ENCODE data around the gene ZBTB7A.

The ZBTB7A gene

GRCh38 chr19:4089400-4089908 lies 22.8 kb upstream of the ZBTB7A start:
- Histone ChIP-seq H3K4me3 (replicated peaks; ENCODE audit: insufficient read depth, low read length) (peak overlapping the region; percentile 17), H3K27me3 (ENCODE audit: insufficient read depth, poor library complexity, severe bottlenecking) (no peaks in the 10 kb centered on the region), H3K27ac (replicated peaks) (peak overlapping the region; percentile 92)
- TF ChIP-seq REST (IDR thresholded peaks at IDR 0.05; ENCODE audit: insufficient replicate concordance, low read depth) (no peak), SPI1 (IDR thresholded peaks at IDR 0.05; ENCODE audit: borderline replicate concordance, low read depth) (peak; percentile 90), CTCF (IDR thresholded peaks at IDR 0.05; ENCODE audit: insufficient read depth, low read length) (no peak), POLR2AphosphoS5 (IDR thresholded peaks at IDR 0.05; ENCODE audit: low read depth) (peak; percentile 84), GABPA (IDR thresholded peaks at IDR 0.05; ENCODE audit: low read depth) (0 out of 2 replicates have a peak, but pooled peaks have one; percentile 28)
- DNase-seq (ENCODE audit: low read depth in 1 of 2, low spot score in 1 of 2) = peak in 1 of 2 experiments; percentile 76

GRCh38 chr19:4088975-4089374 lies 22.3 kb upstream of the ZBTB7A start:
- H3K27ac ChIP-seq (replicated peaks) = peak overlapping the region; percentile 92
- H3K27me3 ChIP-seq (ENCODE audit: insufficient read depth, poor library complexity, severe bottlenecking) = no peaks in the 10 kb centered on the region
- TF ChIP-seq REST (IDR thresholded peaks at IDR 0.05; ENCODE audit: insufficient replicate concordance, low read depth) = no peak
- peak in 1 of 2 experiments; percentile 85 for DNase-seq (ENCODE audit: low read depth in 1 of 2, low spot score in 1 of 2)
- H3K4me3 ChIP-seq (replicated peaks; ENCODE audit: insufficient read depth, low read length) = peak overlapping the region; percentile 17

DNA sequence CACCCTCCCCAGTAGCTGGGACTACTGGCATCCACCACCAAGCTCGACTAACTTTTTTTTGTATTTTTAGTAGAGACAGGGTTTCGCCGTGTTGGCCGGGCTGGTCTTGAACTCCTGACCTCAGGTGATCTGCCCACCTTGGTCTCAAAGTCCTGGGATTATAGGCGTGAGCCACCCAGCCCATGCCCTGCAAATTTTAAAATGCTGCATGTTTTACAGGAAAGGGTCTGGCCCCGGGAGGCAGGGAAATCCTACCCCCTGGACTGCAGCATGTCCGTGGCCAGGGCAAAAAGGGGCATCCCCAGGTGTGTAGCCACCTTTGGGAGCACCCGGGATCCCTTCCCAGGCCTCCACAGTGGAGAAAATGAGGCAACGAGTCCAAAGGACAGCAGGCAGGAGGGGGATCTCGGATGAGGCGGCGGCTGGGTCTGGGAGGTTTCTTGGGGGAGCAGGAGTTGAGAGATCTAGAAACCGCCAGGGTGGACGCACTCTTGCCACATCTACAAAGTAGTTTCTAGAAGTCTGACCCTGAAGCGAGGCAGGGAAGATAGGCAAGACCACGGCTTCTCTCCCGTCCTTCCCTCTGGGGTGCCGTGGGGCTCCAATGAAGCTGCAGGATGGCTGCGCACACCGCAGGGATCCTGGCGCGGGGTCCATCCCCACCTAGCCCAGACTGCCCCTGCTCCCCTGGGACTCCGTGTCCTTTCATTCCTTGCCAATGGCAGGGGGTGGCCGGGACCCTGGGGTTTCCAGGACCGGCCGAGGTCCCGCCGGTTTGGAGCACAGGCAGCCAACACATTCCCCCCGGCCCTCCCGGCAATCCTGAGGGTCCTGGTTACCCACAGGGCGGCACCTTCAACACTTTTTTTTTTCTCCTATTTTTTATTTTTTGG lies 21.3 kb upstream of the ZBTB7A start:
- H3K27ac ChIP-seq (replicated peaks) = peak overlapping the region; percentile 32; the same call in 1 of the 2 replicates
- no peaks in the 10 kb centered on the region for H3K27me3 ChIP-seq (ENCODE audit: insufficient read depth, poor library complexity, severe bottlenecking)
- DNase-seq (ENCODE audit: low read depth in 1 of 2, low spot score in 1 of 2) = no peak
- H3K4me3 ChIP-seq (replicated peaks; ENCODE audit: insufficient read depth, low read length) = no peak overlapping the region
- TF ChIP-seq CTCF (IDR thresholded peaks at IDR 0.05; ENCODE audit: insufficient read depth, low read length) (no peak), POLR2AphosphoS5 (IDR thresholded peaks at IDR 0.05; ENCODE audit: low read depth) (no peak), GABPA (IDR thresholded peaks at IDR 0.05; ENCODE audit: low read depth) (no peak), SPI1 (IDR thresholded peaks at IDR 0.05; ENCODE audit: borderline replicate concordance, low read depth) (no peak), REST (IDR thresholded peaks at IDR 0.05; ENCODE audit: insufficient replicate concordance, low read depth) (no peak)

Measured in HL-60 (cell line).